Adrenal gland (tissue), 5 donors: Measurements from ENCODE around the gene RNF151.

ENCODE experiments used
- POLR2A ChIP-seq, 2 donors: fragments of 450-650 bp; IDR thresholded peaks; one replicate each; pipeline ENCODE4 v1.6.1; 2017; ENCODE audit warnings: antibody characterized with exemption in 2 of 2, mild to moderate bottlenecking in 2 of 2, moderate library complexity in 1 of 2
- TF ChIP-seq, protein P1 (sequence below), 6 experiments: fragments of 450-650 bp in 4 of 6; fragments of 200-600 bp in 2 of 6; sonication (generic) in 1 of 6; IDR thresholded peaks; 1 replicate in 5 of 6; 2 replicates in 1 of 6; pipeline versions ENCODE4 v1.5.1 to v1.8.0; 2016 to 2021; ENCODE audit warnings: antibody characterized with exemption in 6 of 6, mild to moderate bottlenecking in 2 of 6, moderate library complexity in 1 of 6
- donor health status: DM: no; HTN: no; CAD: no.

DNA sequence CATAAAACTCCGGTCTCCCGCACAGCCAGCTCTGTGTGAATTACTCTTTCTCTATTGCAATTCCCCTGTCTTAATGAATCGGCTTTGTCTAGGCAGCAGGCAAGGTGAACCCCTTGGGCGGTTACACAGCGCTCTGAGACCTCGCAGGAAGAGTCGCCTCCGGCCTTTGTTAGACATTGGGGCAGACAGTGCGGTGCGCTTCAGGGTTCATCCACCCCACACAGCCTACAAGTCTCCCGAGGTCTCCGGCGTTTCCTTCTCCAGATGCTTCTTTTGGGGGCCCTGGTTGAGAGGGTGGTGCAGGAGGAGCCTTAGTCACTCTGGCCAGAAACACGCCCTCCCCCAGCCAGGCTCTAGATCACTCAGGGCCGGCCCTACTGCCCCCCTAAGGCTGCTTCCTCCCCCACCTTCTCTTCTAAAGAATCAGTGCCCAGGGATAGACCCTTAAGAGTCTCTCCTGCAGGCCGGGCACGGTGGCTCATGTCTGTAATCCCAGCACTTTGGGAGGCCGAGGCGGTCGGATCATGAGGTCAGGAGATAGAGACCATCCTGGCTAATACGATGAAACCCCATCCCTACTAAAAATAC lies 21.9 kb upstream of the RNF151 start:
- no peak for TF ChIP-seq POLR2A (IDR thresholded peaks at IDR 0.05)
- TF ChIP-seq, protein P1, sequence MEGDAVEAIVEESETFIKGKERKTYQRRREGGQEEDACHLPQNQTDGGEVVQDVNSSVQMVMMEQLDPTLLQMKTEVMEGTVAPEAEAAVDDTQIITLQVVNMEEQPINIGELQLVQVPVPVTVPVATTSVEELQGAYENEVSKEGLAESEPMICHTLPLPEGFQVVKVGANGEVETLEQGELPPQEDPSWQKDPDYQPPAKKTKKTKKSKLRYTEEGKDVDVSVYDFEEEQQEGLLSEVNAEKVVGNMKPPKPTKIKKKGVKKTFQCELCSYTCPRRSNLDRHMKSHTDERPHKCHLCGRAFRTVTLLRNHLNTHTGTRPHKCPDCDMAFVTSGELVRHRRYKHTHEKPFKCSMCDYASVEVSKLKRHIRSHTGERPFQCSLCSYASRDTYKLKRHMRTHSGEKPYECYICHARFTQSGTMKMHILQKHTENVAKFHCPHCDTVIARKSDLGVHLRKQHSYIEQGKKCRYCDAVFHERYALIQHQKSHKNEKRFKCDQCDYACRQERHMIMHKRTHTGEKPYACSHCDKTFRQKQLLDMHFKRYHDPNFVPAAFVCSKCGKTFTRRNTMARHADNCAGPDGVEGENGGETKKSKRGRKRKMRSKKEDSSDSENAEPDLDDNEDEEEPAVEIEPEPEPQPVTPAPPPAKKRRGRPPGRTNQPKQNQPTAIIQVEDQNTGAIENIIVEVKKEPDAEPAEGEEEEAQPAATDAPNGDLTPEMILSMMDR (IDR thresholded peaks at IDR 0.05): no peak
